HG03103 (cell line): ENCODE data around the gene ECI2.
A peak's percentile ranks its signal among the peaks of the same experiment; 100 is the strongest.
"Not testable (repeated sequence)": the region's sequence is repeated elsewhere in the genome, so short reads cannot be mapped to it uniquely, and the experiment has no call there.

Experiments
- ATAC-seq: cut with Tn5 transposase; IDR thresholded peaks from one replicate; pipeline ENCODE4 v1.9.1; 2021; ENCODE audit warnings: low read depth; ENCODE audit not compliant: unreplicated experiment

The ECI2 gene

DNA sequence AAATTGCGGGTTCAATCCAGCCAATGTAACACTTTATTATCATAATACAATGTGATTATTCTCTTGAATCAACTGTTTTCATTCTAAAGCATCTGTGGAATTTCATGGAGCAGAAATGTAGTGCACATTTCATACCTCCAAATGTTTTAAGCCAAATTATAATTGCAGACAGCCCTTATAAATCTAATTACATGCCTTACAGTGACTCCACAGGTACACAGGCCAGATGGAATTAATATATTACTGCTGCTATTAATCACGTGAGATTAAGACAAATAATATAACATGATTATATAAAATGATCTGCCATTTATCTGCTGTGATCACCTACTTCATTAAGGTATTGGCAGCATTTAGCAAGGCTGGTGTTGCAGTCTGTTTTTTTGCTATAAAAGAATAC is 9.7 kb upstream of the ECI2 start:
- no peak for ATAC-seq

DNA sequence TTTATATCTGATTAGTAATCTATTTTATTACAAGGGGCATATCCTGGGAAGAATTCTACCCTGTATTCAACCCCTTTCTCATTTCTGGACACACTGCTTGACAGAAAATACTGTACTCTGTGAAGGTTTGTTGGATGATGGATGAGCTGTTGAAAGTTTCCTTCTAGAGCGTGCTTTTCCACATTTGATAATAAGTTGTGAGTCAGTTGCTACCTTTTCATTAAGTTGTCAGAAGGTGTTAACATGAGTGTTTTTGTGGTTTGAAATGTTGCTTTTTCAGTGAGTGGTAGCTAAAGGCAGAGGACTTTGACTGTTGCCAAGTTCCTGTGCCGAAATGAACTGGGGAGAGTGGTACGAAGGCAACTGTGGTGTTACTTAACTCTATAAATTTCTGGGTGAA is 3.9 kb upstream of the ECI2 start:
- no peak for ATAC-seq

DNA sequence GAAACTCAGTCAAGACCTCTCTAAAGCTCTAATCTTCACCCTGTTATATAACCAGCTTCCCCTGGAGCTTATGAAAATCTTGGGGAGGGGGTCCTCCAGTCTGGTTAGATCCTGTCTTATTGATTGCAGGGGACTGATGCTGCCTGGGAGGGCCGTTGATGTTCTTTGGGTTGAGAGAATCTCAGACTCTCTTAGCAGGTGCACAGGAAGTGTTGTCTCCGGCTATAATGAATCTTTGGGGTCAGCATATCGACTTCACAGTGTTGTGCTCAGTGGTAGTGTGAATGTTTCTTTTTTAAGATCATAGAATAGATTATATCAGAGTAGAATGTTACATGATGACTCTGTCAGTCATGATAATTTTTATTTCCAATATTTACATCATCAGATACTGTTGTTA is 2.8 kb upstream of the ECI2 start:
- no peak for ATAC-seq

DNA sequence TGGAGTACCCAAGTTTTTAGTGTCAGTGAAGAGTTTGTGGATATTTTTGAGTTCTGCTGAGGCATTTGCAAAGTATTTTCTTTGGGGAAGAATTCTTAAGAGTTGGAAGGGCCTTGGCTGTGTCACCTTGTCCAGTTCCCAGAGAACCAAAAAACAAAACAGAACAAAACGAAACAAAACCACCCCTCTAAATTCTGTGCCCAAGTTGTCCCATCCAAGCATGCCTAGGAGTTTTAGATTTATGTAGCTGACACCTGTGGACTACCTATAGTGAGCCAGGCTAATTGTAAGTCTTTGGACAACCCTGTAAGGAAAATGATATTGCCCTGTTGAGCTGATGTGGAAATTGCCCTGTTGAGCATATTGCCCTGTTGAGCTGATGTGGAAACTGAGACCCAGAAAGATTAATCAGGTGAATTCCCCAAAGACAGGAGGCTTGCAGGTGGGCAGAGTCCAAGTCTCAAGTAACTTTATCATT is 1.0 kb upstream of the ECI2 start:
- no peak for ATAC-seq

DNA sequence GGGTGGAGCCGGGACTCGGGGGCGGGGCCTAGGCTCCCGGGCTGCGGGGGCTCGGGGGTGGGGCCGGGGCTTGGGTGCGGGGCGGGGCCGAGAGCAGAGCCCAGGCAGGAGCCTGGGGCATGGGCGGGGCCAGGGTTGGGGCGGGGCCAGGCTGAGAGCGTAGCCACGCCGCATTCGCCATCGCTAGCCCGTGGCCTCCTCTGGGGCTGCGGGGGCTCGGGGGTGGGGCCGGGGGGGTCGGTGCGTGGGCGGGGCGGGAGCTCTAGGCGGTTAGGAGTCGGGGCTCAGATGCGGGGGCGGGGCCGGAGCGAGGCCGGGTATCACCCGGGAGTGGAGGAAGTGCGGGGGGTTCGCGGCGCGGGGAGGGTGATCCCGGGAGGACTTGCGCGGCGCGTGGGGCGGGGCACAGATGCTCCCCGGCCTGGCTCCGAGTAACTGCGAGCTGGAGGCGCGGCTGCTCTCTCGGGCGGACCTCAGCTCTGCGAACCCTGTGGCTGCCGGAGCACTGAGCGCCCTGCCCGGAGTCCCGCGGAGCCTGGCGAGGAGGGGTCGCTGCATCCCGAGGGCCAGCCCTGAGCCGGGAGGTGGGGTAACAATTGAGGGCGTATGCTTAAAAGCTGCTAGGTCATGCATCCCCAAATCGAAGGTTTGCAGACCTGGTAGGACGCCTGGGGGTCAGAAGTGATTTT is 434 bp upstream of the ECI2 start:
- peak; percentile 67 for ATAC-seq

DNA sequence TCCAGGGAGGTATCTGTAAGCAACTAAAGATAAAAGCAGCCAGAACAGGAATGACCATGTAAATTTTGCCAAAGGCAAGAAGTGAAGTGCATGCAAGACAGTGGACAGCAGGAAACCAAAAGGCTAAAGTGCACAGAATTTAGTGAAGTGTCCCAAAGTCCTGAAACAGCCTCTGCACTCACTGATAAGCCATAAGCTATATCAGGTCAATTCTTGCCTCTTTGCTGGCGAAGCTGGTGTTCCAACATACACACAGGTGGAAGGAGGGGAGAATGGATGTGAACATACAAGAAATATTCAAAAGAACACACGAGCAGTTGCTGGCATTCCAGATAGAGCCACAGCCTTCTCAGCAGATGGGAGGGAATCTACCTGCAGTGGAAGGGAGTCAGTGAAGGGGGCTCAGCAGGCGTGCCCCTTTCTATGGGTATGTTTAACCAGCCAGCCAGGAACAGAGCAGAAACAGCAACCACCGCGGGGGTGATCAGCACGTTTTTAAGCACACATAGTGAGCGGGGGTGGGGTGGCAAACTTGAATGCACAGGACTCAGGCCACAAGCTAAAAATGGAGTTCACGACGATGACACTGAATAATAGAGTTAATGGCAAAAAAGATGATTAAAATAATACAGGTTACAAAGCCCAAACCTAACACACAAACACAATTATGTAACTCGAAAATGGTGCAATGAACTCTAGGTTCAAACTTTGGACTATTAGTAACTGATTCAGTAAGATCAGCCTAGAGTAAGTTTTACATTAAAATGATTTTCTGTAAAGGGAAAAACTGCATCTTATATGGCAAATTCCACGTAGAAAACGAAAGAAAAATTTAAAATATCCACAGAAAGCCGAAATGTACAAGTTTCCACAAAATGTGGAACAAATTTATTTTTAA is 1.2 kb downstream of the ECI2 start:
- ATAC-seq: no peak

DNA sequence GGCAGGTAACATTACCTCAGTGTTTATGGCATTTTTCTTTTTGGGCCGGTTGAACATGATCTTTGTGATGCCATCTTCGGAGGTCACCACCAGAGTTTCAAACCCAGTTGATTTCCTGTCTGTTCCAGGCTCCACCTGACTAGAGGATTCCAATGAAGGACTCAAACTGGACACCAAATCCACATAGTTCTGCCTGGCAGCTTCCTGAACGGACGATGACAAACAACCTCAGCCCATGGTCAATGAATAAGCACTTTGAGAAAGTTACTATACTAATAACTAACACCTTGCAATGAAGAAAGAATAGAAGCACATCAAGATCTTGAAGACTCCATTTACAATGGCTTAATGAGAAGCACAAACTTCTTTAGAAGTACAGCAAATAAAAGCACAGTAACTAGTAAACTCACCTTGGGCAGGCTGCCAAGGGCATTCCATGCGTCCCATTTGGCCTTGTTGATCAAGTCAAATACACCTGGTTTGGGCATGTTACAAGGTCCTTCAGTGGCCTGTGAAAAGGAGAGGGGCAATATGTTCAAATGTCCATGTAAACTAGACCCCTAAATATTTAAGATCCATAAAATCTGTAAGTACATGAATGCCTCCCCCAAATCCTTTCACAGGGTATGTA is 4.9 kb downstream of the ECI2 start:
- ATAC-seq: no peak

DNA sequence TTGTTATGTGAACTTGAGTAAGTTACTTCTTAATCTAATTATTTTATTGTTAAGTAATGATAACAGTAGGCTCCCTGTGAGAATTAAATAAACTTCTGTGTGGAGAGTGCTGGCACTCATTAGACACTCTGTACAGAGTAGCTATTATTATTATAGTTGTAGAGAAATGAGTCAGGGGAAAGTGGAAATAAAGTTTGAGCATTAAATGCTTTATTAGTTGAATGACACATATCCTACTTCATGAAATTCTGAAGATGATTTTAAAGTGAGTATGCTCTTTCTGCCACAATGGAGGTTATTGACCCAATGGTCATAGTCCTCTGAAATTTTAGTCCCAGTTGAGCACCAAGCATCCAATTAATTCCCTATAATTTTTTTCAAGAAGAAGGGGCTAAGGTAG is 5.9 kb downstream of the ECI2 start:
- ATAC-seq: no peak

DNA sequence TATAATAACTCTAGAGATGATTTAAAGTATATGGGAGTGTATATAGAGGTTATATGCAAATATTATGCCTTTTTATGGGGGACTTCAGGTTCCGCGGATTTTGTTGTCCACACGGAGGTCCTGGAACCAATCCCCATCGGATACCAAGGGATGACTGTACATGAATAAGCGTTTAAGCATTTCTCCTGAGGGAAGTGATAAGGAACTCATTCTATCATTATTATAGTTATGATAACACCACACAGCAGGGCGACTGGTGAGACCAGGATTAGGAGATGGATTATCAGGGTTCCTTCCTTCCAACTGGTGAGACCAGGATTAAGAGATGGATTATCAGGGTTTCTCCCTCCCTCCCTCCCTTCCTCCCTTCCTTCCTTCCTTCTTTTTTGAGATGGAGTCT is 6.6 kb downstream of the ECI2 start:
- no peak for ATAC-seq

DNA sequence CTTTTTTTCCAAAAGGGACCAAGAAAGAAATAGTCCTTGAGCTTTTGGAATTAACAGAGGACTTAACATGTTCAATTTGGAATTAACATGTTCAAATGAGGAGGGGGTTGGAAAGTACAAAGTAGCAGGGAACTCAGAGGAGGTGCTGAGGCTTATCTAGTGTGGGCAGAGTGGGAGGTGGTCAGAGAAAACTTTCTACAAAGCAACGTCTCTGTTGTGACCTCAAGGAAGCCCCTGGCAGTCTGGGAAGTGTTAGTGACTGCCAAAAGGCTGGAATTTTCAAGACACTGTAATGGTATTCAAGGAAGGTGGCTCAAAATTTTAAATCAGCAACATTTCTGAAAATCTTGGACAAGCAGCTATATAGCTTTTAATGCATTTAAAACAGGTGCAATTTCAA is 7.3 kb downstream of the ECI2 start:
- no peak for ATAC-seq

DNA sequence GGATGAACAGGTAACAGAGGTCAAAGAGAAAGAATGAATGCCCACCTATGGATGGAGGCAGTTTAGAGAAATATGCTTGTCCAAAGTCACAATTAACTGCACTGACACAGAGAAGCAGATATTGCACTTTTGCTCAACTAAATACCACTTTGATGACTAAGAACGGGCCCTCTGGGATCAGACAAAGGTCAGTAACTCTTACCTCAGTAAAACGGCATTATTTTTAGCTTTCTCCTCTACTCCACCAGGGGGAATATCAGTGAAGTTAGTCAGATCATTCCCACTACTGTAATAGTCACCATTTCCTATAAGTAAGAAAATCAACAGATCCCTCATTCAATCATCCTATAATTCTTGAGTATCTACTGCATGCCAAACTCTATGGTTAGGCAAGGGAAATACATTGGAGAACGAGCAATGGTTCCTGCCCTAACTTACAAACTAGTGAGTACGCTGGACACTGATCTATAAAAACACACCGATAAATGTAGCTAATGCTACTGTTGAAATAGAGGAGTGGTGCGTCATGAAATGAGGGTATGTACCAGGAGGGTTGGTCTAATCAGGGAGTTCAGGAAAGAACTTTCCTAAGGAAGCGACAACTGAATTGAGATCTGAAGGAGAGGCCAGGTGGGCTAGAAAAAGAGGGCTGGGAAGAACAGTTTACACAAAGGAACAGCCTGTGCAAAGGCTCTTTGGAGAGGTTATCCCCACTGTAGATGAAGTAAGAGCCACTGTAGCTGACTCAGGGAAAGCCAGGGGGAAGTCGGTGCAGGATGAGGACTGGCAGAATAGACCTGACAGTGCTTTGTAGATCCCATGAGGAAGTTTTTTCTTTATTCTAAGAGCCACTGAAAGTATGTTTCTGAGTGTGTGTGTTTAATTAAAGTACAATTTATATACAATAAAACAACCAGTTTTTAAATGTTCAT is 9.2 kb downstream of the ECI2 start:
- no peak for ATAC-seq

DNA sequence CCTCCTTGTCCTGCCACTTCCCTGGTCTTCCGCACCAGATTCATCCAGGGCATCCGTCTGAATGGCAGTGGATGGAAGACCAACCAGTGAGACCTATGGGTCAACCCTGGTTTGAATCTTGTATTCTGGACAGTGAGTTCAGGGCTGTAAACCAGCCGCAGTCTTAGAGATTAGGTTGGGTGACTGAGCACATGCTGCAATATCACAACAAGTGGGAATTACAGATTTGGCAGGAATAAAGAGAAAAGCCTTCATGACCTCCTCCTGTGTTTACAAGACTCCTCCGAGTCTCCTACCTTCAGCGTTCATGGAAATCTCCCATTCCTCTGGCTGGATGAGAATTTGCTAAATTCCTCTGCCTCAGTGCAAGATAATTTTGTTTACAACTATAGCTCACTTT is 9.9 kb downstream of the ECI2 start:
- no peak for ATAC-seq

DNA sequence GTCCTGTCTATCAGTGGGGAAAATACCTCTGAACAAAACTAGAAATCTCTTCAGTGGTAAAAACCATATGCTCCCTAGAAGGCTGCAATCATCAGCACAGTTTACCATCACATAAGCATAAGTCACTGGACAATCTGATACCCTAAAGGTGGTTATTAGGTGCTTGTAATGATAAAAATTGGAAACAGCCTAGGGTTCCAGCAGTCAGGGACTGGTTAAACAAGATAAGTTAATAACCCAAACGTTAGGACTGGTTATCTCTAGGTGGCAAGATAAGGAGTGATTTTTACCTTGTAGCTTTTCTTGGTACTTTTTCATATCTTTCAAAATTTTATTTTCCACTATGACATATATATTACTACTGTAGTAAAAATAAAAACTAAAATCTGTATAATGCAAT is 11.0 kb downstream of the ECI2 start:
- ATAC-seq: no peak

DNA sequence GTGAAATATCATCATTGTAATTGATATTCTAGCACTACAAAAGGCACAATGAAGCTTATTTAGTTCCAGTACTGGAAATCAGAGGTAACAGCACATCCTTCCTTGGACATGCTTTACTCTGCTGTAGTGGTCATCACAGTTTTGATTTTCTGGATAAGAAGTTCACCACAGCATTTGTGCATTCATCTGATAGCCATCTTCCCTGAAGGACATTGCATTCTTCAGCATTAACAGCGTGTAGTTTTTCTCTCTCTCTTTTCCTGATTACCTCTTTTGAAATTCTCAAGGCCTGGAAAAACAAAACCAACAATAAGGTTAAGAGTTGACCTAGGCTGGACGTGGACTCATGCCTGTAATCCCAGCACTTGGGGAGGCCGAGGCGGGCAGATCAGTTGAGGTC is 19.6 kb downstream of the ECI2 start:
- ATAC-seq: no peak

DNA sequence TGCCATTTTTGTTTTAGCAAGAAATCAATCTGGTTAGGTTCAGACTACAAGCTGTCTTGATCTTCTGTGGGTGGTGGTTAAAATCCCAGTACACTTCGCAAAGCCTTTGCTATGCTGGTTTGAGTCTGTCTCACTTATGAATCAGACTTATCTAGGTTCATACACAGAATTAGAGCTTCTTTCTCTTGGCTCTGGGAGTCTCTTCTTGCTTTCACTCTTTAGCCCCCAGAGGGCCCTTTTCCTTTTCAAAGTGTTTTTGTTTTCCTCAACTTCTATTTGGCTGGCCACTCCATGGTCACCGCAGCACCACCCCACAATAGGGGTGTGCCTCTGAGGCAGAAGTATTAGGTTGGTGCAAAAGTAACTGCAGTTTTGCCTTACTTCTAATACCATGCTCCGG is 21.3 kb downstream of the ECI2 start:
- ATAC-seq: no peak

DNA sequence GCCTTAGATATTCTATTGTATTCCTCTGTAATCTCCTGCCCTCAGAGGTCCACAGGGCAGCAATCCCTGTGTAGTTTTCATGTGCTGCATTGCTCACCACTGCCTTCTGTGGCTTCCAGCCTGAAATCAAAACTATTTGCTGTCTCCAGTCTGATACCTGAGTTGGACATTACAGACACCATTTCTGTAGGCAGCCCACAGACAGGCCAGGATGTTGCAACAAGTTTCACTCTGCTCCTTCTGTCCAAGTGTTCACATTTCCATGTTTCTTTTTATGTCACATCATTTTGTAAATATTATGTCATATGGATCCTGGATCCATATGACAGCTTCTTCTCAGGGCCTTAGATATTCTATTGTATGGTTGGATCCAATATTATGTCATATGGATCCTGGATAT is 21.7 kb downstream of the ECI2 start:
- ATAC-seq: no peak

DNA sequence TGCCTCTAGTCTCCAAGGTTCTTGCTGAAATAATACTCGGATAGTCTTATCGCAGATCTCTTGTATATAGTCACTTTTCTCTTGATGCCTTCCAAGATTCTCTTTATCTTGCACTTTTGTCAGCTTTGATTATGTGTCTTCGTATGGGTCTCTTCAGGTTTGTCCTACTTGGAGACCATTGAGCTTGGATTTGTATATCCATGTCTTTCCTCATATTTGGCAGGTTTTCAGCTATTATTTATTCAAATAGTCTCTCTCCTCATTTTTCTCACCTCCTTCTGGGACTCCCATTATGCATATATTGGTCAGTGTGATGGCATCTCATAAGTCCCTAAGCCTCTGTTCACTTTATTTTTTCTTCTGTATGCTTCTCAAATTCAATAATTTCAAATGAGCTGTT is 23.0 kb downstream of the ECI2 start:
- ATAC-seq: no peak

DNA sequence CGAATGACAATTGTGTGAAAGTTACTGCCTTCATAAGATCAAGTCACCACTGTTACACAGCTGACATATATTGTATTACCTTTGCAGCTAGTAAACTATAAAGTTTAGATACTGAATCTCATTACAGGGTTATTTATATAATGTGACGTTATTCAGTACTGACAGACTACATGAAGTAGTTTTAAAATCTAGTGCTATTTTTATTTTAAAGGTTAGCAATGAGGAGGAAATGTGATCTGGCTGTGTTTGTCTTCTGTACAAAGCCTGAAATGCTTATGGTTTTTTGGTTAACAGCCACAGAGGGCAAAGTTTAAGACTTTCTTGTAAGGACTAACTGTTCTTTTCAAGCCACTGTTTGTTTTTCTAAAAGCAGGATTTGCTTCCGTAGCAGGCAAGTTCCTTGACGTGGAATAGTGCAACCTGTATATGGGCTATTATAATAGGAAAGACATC is 26.0 kb downstream of the ECI2 start:
- ATAC-seq: not testable (repeated sequence)

DNA sequence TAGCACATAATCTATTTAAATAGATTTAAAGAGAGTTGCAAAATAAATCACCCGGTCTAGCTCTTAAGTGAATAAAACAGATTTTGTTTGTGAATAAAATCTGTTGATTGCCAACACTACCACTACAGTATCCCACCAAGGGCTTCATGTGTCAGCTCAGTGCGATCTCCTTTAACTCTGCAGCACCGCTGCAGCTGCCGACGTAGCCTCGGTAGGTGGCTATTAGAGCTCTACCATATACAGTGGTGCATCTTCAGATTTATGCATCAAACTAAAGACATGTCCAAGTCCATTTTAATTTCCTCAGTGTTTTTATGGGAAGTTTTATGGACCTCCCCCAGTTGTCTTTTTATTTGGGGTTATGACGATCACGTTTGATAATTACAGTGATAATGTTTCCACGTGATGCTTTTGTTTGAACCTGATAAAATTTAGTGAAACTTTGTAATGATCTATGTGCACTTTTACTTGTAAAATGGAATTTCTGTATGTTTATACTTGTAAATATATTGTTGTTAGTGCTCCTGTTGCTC is 26.7 kb downstream of the ECI2 start:
- no peak for ATAC-seq

DNA sequence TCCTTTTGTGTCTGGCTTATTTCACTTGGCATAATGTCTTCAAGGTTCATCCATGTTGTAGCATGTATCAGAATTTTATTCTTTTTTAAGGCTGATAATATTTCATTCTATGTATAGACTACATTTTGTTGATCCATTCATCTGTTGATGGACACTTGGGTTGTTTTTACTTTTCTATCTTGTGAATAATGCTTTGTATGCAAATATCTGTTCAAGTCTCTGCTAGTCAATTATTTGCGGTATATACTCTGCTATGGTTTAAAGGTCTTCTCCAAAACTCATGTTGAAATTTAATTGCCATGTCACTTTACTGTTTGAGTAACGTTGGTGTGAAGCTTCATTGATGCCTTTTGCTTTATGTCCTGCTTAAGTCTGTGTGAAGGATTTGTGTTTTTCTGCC is 27.5 kb downstream of the ECI2 start:
- no peak for ATAC-seq
